GM23248 (cell line): ENCODE results near the gene VPS33B.

Source experiments
- EZH2 ChIP-seq: fragments of 200-600 bp; sonication (generic); IDR thresholded peaks from 2 replicates; pipeline ENCODE4 v1.6.1; 2018; ENCODE audit warnings: antibody characterized with exemption, mild to moderate bottlenecking; ENCODE audit not compliant: insufficient read depth, poor library complexity, severe bottlenecking
- EZH2phosphoT487 ChIP-seq: fragments of 200-600 bp; sonication (generic); IDR thresholded peaks from 2 replicates; pipeline ENCODE4 v1.6.1; 2018; ENCODE audit warnings: antibody characterized with exemption, moderate library complexity, mild to moderate bottlenecking, low read depth; ENCODE audit not compliant: insufficient read depth

GRCh38 chr15:90991587-90992285 is 30.7 kb downstream of the VPS33B start:
- TF ChIP-seq EZH2: no peak
- TF ChIP-seq EZH2phosphoT487: no peak
